ENCODE data around the gene S100A5. TPM values are rescaled to one million over a fixed set of nuclear protein-coding genes. Genes with fewer than 3 reads are reported as not detected.

S100A5 gene
- total RNA-seq, 1 donor from 2014 or later: not detected

- no peaks in the 10 kb centered on the region for H3K27me3 Mint-ChIP-seq (ENCODE audit: unreplicated experiment)
- H3K4me1 Mint-ChIP-seq (ENCODE audit: low read depth, unreplicated experiment): peaks cover 29% of the 10 kb centered on the region
- no peak for DNase-seq
- no peak overlapping the region for H3K27ac Mint-ChIP-seq (ENCODE audit: unreplicated experiment)
- no peak overlapping the region for H3K4me3 Mint-ChIP-seq (ENCODE audit: unreplicated experiment)
- H3K36me3 Mint-ChIP-seq (ENCODE audit: unreplicated experiment): no peaks in the 10 kb centered on the region
- TF ChIP-seq CTCF (IDR thresholded peaks at IDR 0.05; ENCODE audit: partially characterized antibody, unreplicated experiment): no peak
- H3K9me3 Mint-ChIP-seq (ENCODE audit: unreplicated experiment): no peaks in the 10 kb centered on the region
These were observed 5.9 kb downstream of the S100A5 start for GRCh38 chr1:153534925-153535241.

GRCh38 chr1:153534226-153534924 lies 6.4 kb downstream of the S100A5 start:
- H3K9me3 Mint-ChIP-seq (ENCODE audit: unreplicated experiment): no peaks in the 10 kb centered on the region
- no peaks in the 10 kb centered on the region for H3K27me3 Mint-ChIP-seq (ENCODE audit: unreplicated experiment)
- no peak overlapping the region for H3K27ac Mint-ChIP-seq (ENCODE audit: unreplicated experiment)
- peak overlapping the region; percentile 67 for H3K4me3 Mint-ChIP-seq (ENCODE audit: unreplicated experiment)
- H3K36me3 Mint-ChIP-seq (ENCODE audit: unreplicated experiment): no peaks in the 10 kb centered on the region
- TF ChIP-seq CTCF (IDR thresholded peaks at IDR 0.05; ENCODE audit: partially characterized antibody, unreplicated experiment): no peak
- DNase-seq: no peak
- H3K4me1 Mint-ChIP-seq (ENCODE audit: low read depth, unreplicated experiment): peaks cover 24% of the 10 kb centered on the region

GRCh38 chr1:153533689-153534201 lies 7.0 kb downstream of the S100A5 start:
- no peak for DNase-seq

DNA sequence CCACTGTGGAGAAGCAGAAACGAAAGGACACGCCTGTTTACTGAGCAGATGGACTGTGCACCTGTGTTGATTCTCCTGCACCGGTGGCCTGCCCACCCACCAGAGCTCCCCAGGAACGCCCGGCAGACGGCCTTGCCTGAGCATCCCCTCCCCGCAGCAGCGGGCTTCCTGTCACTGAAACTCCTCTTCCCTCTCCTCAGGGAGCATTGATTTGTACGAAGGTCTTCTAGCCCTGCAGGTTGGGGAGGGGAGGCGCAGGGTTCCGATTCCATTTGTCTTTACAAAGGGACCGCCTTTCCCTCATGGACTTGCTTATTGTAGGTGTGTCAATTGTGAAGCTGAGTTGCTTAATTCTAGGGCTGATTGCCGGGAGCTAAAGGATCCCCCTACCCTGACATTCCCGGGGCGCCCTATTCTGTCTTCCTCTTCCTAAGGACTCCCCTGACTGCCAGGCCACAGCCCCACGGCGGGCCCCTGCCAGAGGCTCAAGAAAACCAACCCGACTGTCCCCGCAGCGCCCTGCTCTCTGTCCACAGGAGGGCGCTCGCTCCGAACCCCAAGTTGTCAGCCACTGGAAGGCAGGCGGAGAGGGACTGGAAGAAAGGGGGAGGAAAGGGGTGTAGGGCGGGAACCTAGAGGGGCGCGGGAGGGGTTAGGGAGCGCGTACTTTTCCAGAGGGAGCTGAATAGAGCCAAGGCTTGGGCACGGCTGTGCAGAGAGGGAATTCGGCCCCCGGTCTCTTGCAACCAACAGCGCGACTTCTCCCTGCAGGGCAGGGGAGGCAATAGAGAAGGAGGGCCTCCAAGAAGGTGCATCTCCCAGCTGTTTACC lies 7.8 kb downstream of the S100A5 start:
- H3K36me3 Mint-ChIP-seq (ENCODE audit: unreplicated experiment): no peaks in the 10 kb centered on the region
- peak; percentile 87 for DNase-seq
- peak overlapping the region; percentile 47 for H3K4me3 Mint-ChIP-seq (ENCODE audit: unreplicated experiment)

More at GRCh38 chr1:153533689-153534201, 7.0 kb downstream of the S100A5 start:
- Mint-ChIP-seq H3K36me3 (ENCODE audit: unreplicated experiment) (no peaks in the 10 kb centered on the region), H3K27me3 (ENCODE audit: unreplicated experiment) (no peaks in the 10 kb centered on the region), H3K9me3 (ENCODE audit: unreplicated experiment) (no peaks in the 10 kb centered on the region), H3K4me3 (ENCODE audit: unreplicated experiment) (peak overlapping the region; percentile 67), H3K27ac (ENCODE audit: unreplicated experiment) (peak overlapping the region; percentile 44), H3K4me1 (ENCODE audit: low read depth, unreplicated experiment) (peaks cover 24% of the 10 kb centered on the region)
- no peak for TF ChIP-seq CTCF (IDR thresholded peaks at IDR 0.05; ENCODE audit: partially characterized antibody, unreplicated experiment)

More for the DNA sequence above, 7.8 kb downstream of the S100A5 start:
- Mint-ChIP-seq H3K27ac (ENCODE audit: unreplicated experiment) (peak overlapping the region; percentile 44), H3K4me1 (ENCODE audit: low read depth, unreplicated experiment) (peaks cover 20% of the 10 kb centered on the region), H3K9me3 (ENCODE audit: unreplicated experiment) (no peaks in the 10 kb centered on the region), H3K27me3 (ENCODE audit: unreplicated experiment) (no peaks in the 10 kb centered on the region)
- peak; percentile 82 for TF ChIP-seq CTCF (IDR thresholded peaks at IDR 0.05; ENCODE audit: partially characterized antibody, unreplicated experiment)

All from glutamatergic neuron (in vitro differentiated cells).